ENCODE results near the gene KCNB1. TPM values are rescaled to one million over a fixed set of nuclear protein-coding genes. Genes with fewer than 3 reads are reported as not detected.

KCNB1 gene
- total RNA-seq, 1 donor from 2014 or later = 1.1 TPM

- no peak for DNase-seq
- no peak for ATAC-seq (ENCODE audit: poor library complexity)
- intact Hi-C loops (cut with DNase I) = no loop called here
These were observed 132.7 kb downstream of the KCNB1 start for GRCh38 chr20:49349694-49350252.

GRCh38 chr20:49349078-49349477 is 133.4 kb downstream of the KCNB1 start:
- DNase-seq = no peak
- intact Hi-C loops (cut with DNase I) = no loop called here
- ATAC-seq (ENCODE audit: poor library complexity) = no peak

GRCh38 chr20:49348563-49348962 is 133.9 kb downstream of the KCNB1 start:
- no peak for DNase-seq
- intact Hi-C loops (cut with DNase I) = no loop called here
- no peak for ATAC-seq (ENCODE audit: poor library complexity)

GRCh38 chr20:49347156-49347555 is 135.3 kb downstream of the KCNB1 start:
- DNase-seq (no peak), ATAC-seq (ENCODE audit: poor library complexity) (no peak)
- intact Hi-C loops (cut with DNase I) = no loop called here

GRCh38 chr20:49346682-49347081 is 135.8 kb downstream of the KCNB1 start:
- DNase-seq (no peak), ATAC-seq (ENCODE audit: poor library complexity) (no peak)
- intact Hi-C loops (cut with DNase I) = no loop called here

GRCh38 chr20:49345524-49345923 is 136.9 kb downstream of the KCNB1 start:
- intact Hi-C loops (cut with DNase I) = no loop called here
- peak; percentile 38 for ATAC-seq (ENCODE audit: poor library complexity)
- DNase-seq = peak; percentile 57

- ATAC-seq (ENCODE audit: poor library complexity) (peak; percentile 92), DNase-seq (peak; percentile 67)
- intact Hi-C loops (cut with DNase I) = no loop called here
These were observed 137.5 kb downstream of the KCNB1 start for GRCh38 chr20:49344975-49345374.

- ATAC-seq (ENCODE audit: poor library complexity) (no peak), DNase-seq (no peak)
- intact Hi-C loops (cut with DNase I) = no loop called here
These were observed 138.3 kb downstream of the KCNB1 start for GRCh38 chr20:49344140-49344539.

- intact Hi-C loops (cut with DNase I) = no loop called here
- DNase-seq = no peak
- ATAC-seq (ENCODE audit: poor library complexity) = no peak
These were observed 139.2 kb downstream of the KCNB1 start for GRCh38 chr20:49343246-49343645.

GRCh38 chr20:49340161-49340966 is 142.1 kb downstream of the KCNB1 start:
- peak; percentile 59 for DNase-seq
- intact Hi-C loops (cut with DNase I) = no loop called here
- ATAC-seq (ENCODE audit: poor library complexity) = no peak

- ATAC-seq (ENCODE audit: poor library complexity) (no peak), DNase-seq (no peak)
- intact Hi-C loops (cut with DNase I) = loop anchor here (10.0 kb wide), 1 partner anchor 266 kb away; no protein-coding TSS in a partner anchor
These were observed 143.3 kb downstream of the KCNB1 start for GRCh38 chr20:49339123-49339522.

- DNase-seq = no peak
- intact Hi-C loops (cut with DNase I) = loop anchor here (10.0 kb wide), 1 partner anchor 267 kb away; no protein-coding TSS in a partner anchor
- no peak for ATAC-seq (ENCODE audit: poor library complexity)
These were observed 144.4 kb downstream of the KCNB1 start for GRCh38 chr20:49338061-49338460.

- no peak for ATAC-seq (ENCODE audit: poor library complexity)
- no peak for DNase-seq
- intact Hi-C loops (cut with DNase I) = loop anchor here (10.0 kb wide), 1 partner anchor 267 kb away; no protein-coding TSS in a partner anchor
These were observed 145.1 kb downstream of the KCNB1 start for GRCh38 chr20:49337357-49337756.

- intact Hi-C loops (cut with DNase I) = loop anchor here (10.0 kb wide), 1 partner anchor 268 kb away; no protein-coding TSS in a partner anchor
- ATAC-seq (ENCODE audit: poor library complexity) (no peak), DNase-seq (no peak)
These were observed 145.7 kb downstream of the KCNB1 start for GRCh38 chr20:49336786-49337185.

- DNase-seq (no peak), ATAC-seq (ENCODE audit: poor library complexity) (no peak)
- intact Hi-C loops (cut with DNase I) = loop anchor here (2.0 to 10.0 kb wide), 2 partner anchors 199 to 269 kb away; no protein-coding TSS in a partner anchor
These were observed 147.0 kb downstream of the KCNB1 start for GRCh38 chr20:49335476-49335875.

- ATAC-seq (ENCODE audit: poor library complexity) (no peak), DNase-seq (no peak)
- intact Hi-C loops (cut with DNase I) = loop anchor here (10.0 kb wide), 1 partner anchor 274 kb away; no protein-coding TSS in a partner anchor
These were observed 151.5 kb downstream of the KCNB1 start for GRCh38 chr20:49330701-49331615.

GRCh38 chr20:49328790-49329189 is 153.7 kb downstream of the KCNB1 start:
- DNase-seq (no peak), ATAC-seq (ENCODE audit: poor library complexity) (no peak)
- intact Hi-C loops (cut with DNase I) = no loop called here

- intact Hi-C loops (cut with DNase I) = no loop called here
- DNase-seq (no peak), ATAC-seq (ENCODE audit: poor library complexity) (no peak)
These were observed 156.4 kb downstream of the KCNB1 start for GRCh38 chr20:49326026-49326425.

GRCh38 chr20:49324306-49324705 is 158.2 kb downstream of the KCNB1 start:
- ATAC-seq (ENCODE audit: poor library complexity) = no peak
- intact Hi-C loops (cut with DNase I) = no loop called here

More at GRCh38 chr20:49324306-49324705, 158.2 kb downstream of the KCNB1 start:
- no peak for DNase-seq

All from Right ventricle myocardium superior (tissue), 1 donor.